ENCODE data around the gene CATSPERB.

Gene CATSPERB

DNA sequence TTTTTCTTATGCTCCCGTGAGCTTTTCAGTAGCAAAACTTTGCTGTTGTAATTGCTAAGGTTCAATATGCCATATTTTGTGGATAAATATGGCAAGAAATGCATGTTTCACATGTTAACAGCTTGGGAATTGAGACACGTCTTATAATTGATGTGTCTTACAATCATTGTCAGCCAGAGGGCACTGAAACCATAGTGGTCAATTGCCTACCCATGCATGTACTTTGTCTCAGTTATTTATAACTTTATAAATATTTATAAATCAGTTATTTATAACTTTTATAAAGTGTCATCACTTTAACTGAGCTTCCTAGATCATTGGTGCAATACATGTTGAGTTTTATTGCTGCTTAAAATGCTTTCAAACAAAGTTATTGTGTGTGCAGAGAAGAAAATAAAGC, 82.0 kb downstream of the CATSPERB start:
- Histone ChIP-seq H3K4me1 (ENCODE audit: control insufficient read depth, insufficient read depth, low read length) (no peaks in the 10 kb centered on the region), H3K9me3 (ENCODE audit: control insufficient read depth, insufficient read depth, low read depth, low read length) (no peaks in the 10 kb centered on the region), H3K36me3 (ENCODE audit: control insufficient read depth in 2 of 2, insufficient read depth in 1 of 2, low read length in 2 of 2) (no peaks in the 10 kb centered on the region), H3K27ac (ENCODE audit: extremely low read depth, low read depth, low read length) (no peak overlapping the region), H3K4me3 (ENCODE audit: low read depth, low read length) (no peak overlapping the region)
- ChIA-PET POLR2A (no interaction called here), CTCF (interaction anchor here (0.6 to 1.3 kb wide), 12 partner anchors 11 to 347 kb away, joined by 3 to 13 read pairs (median 3); no protein-coding TSS in a partner anchor)
- TF ChIP-seq ZNF654 (tag by site-specific recombination; IDR thresholded peaks at IDR 0.05; ENCODE audit: low read depth) (peak; percentile 58), ZNF354C (tag by site-specific recombination; IDR thresholded peaks at IDR 0.05; ENCODE audit: borderline replicate concordance, low read depth) (no peak)

DNA sequence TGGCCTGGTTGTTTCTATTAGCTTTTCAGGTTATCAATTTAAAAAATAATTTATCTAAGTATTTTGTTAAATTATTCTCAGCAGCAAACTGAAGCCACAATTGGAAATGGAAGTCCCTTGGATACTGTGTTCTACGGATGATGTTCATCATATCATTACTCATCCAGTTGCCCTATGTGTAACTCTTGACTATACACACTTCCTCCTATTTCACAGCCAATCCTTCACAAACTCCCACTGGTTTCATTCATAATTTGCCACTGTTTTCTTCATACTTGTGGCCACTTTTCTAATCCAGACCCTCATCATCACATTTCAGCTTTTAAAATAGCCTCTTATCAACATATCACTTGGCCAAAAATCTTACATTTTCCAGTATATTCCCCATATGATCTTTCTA, 84.0 kb downstream of the CATSPERB start:
- H3K4me1 ChIP-seq (ENCODE audit: control insufficient read depth, insufficient read depth, low read length), result no peaks in the 10 kb centered on the region
- H3K4me3 ChIP-seq (ENCODE audit: low read depth, low read length), result no peak overlapping the region
- CTCF ChIA-PET, result interaction anchor here (0.7 to 1.6 kb wide), 4 partner anchors 10 to 265 kb away, joined by 3 to 8 read pairs (median 4); no protein-coding TSS in a partner anchor
- no peaks in the 10 kb centered on the region for H3K9me3 ChIP-seq (ENCODE audit: control insufficient read depth, insufficient read depth, low read depth, low read length)
- H3K36me3 ChIP-seq (ENCODE audit: control insufficient read depth in 2 of 2, insufficient read depth in 1 of 2, low read length in 2 of 2), result no peaks in the 10 kb centered on the region
- no peak overlapping the region for H3K27ac ChIP-seq (ENCODE audit: extremely low read depth, low read depth, low read length)
- POLR2A ChIA-PET, result no interaction called here
- TF ChIP-seq FEZF1 (tag by site-specific recombination; IDR thresholded peaks at IDR 0.05) (no peak), ZBTB21 (tag by site-specific recombination; IDR thresholded peaks at IDR 0.05) (no peak), ZNF211 (tag by site-specific recombination; IDR thresholded peaks at IDR 0.05; ENCODE audit: low read depth) (no peak), WT1 (tag by site-specific recombination; IDR thresholded peaks at IDR 0.05) (no peak), SALL2 (tag by site-specific recombination; IDR thresholded peaks at IDR 0.05; ENCODE audit: borderline replicate concordance) (no peak)
- TF ChIP-seq, protein P1, sequence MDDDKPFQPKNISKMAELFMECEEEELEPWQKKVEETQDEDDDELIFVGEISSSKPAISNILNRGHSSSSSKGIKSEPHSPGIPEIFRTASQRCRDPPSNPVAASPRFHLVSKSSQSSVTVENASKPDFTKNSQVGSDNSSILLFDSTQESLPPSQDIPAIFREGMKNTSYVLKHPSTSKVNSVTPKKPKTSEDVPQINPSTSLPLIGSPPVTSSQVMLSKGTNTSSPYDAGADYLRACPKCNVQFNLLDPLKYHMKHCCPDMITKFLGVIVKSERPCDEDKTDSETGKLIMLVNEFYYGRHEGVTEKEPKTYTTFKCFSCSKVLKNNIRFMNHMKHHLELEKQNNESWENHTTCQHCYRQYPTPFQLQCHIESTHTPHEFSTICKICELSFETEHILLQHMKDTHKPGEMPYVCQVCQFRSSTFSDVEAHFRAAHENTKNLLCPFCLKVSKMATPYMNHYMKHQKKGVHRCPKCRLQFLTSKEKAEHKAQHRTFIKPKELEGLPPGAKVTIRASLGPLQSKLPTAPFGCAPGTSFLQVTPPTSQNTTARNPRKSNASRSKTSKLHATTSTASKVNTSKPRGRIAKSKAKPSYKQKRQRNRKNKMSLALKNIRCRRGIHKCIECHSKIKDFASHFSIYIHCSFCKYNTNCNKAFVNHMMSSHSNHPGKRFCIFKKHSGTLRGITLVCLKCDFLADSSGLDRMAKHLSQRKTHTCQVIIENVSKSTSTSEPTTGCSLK (tag by site-specific recombination; IDR thresholded peaks at IDR 0.05), result no peak
- TF ChIP-seq, protein P2, sequence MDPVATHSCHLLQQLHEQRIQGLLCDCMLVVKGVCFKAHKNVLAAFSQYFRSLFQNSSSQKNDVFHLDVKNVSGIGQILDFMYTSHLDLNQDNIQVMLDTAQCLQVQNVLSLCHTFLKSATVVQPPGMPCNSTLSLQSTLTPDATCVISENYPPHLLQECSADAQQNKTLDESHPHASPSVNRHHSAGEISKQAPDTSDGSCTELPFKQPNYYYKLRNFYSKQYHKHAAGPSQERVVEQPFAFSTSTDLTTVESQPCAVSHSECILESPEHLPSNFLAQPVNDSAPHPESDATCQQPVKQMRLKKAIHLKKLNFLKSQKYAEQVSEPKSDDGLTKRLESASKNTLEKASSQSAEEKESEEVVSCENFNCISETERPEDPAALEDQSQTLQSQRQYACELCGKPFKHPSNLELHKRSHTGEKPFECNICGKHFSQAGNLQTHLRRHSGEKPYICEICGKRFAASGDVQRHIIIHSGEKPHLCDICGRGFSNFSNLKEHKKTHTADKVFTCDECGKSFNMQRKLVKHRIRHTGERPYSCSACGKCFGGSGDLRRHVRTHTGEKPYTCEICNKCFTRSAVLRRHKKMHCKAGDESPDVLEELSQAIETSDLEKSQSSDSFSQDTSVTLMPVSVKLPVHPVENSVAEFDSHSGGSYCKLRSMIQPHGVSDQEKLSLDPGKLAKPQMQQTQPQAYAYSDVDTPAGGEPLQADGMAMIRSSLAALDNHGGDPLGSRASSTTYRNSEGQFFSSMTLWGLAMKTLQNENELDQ (tag by site-specific recombination; IDR thresholded peaks at IDR 0.05; ENCODE audit: low read depth), result no peak
- TF ChIP-seq, protein P3, sequence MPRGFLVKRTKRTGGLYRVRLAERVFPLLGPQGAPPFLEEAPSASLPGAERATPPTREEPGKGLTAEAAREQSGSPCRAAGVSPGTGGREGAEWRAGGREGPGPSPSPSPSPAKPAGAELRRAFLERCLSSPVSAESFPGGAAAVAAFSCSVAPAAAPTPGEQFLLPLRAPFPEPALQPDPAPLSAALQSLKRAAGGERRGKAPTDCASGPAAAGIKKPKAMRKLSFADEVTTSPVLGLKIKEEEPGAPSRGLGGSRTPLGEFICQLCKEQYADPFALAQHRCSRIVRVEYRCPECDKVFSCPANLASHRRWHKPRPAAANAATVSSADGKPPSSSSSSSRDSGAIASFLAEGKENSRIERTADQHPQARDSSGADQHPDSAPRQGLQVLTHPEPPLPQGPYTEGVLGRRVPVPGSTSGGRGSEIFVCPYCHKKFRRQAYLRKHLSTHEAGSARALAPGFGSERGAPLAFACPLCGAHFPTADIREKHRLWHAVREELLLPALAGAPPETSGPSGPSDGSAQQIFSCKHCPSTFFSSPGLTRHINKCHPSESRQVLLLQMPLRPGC (tag by site-specific recombination; IDR thresholded peaks at IDR 0.05), result no peak
- TF ChIP-seq, protein P4, sequence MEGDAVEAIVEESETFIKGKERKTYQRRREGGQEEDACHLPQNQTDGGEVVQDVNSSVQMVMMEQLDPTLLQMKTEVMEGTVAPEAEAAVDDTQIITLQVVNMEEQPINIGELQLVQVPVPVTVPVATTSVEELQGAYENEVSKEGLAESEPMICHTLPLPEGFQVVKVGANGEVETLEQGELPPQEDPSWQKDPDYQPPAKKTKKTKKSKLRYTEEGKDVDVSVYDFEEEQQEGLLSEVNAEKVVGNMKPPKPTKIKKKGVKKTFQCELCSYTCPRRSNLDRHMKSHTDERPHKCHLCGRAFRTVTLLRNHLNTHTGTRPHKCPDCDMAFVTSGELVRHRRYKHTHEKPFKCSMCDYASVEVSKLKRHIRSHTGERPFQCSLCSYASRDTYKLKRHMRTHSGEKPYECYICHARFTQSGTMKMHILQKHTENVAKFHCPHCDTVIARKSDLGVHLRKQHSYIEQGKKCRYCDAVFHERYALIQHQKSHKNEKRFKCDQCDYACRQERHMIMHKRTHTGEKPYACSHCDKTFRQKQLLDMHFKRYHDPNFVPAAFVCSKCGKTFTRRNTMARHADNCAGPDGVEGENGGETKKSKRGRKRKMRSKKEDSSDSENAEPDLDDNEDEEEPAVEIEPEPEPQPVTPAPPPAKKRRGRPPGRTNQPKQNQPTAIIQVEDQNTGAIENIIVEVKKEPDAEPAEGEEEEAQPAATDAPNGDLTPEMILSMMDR (tag by site-specific recombination; IDR thresholded peaks at IDR 0.05), result no peak
- TF ChIP-seq, protein P5, sequence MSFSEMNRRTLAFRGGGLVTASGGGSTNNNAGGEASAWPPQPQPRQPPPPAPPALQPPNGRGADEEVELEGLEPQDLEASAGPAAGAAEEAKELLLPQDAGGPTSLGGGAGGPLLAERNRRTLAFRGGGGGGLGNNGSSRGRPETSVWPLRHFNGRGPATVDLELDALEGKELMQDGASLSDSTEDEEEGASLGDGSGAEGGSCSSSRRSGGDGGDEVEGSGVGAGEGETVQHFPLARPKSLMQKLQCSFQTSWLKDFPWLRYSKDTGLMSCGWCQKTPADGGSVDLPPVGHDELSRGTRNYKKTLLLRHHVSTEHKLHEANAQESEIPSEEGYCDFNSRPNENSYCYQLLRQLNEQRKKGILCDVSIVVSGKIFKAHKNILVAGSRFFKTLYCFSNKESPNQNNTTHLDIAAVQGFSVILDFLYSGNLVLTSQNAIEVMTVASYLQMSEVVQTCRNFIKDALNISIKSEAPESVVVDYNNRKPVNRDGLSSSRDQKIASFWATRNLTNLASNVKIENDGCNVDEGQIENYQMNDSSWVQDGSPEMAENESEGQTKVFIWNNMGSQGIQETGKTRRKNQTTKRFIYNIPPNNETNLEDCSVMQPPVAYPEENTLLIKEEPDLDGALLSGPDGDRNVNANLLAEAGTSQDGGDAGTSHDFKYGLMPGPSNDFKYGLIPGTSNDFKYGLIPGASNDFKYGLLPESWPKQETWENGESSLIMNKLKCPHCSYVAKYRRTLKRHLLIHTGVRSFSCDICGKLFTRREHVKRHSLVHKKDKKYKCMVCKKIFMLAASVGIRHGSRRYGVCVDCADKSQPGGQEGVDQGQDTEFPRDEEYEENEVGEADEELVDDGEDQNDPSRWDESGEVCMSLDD (tag by site-specific recombination; IDR thresholded peaks at IDR 0.05), result no peak
- TF ChIP-seq, protein P6, sequence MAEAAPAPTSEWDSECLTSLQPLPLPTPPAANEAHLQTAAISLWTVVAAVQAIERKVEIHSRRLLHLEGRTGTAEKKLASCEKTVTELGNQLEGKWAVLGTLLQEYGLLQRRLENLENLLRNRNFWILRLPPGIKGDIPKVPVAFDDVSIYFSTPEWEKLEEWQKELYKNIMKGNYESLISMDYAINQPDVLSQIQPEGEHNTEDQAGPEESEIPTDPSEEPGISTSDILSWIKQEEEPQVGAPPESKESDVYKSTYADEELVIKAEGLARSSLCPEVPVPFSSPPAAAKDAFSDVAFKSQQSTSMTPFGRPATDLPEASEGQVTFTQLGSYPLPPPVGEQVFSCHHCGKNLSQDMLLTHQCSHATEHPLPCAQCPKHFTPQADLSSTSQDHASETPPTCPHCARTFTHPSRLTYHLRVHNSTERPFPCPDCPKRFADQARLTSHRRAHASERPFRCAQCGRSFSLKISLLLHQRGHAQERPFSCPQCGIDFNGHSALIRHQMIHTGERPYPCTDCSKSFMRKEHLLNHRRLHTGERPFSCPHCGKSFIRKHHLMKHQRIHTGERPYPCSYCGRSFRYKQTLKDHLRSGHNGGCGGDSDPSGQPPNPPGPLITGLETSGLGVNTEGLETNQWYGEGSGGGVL (tag by site-specific recombination; IDR thresholded peaks at IDR 0.05), result no peak
- TF ChIP-seq, protein P7, sequence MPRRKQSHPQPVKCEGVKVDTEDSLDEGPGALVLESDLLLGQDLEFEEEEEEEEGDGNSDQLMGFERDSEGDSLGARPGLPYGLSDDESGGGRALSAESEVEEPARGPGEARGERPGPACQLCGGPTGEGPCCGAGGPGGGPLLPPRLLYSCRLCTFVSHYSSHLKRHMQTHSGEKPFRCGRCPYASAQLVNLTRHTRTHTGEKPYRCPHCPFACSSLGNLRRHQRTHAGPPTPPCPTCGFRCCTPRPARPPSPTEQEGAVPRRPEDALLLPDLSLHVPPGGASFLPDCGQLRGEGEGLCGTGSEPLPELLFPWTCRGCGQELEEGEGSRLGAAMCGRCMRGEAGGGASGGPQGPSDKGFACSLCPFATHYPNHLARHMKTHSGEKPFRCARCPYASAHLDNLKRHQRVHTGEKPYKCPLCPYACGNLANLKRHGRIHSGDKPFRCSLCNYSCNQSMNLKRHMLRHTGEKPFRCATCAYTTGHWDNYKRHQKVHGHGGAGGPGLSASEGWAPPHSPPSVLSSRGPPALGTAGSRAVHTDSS (tag by site-specific recombination; IDR thresholded peaks at IDR 0.05), result no peak
- TF ChIP-seq, protein P8, sequence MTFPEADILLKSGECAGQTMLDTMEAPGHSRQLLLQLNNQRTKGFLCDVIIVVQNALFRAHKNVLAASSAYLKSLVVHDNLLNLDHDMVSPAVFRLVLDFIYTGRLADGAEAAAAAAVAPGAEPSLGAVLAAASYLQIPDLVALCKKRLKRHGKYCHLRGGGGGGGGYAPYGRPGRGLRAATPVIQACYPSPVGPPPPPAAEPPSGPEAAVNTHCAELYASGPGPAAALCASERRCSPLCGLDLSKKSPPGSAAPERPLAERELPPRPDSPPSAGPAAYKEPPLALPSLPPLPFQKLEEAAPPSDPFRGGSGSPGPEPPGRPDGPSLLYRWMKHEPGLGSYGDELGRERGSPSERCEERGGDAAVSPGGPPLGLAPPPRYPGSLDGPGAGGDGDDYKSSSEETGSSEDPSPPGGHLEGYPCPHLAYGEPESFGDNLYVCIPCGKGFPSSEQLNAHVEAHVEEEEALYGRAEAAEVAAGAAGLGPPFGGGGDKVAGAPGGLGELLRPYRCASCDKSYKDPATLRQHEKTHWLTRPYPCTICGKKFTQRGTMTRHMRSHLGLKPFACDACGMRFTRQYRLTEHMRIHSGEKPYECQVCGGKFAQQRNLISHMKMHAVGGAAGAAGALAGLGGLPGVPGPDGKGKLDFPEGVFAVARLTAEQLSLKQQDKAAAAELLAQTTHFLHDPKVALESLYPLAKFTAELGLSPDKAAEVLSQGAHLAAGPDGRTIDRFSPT (tag by site-specific recombination; IDR thresholded peaks at IDR 0.05), result no peak

Measured in HEK293 (cell line).